ENCODE data around the gene GABBR2. TPM values are rescaled to one million over a fixed set of nuclear protein-coding genes. Genes with fewer than 3 reads are reported as not detected.

Gene GABBR2
- total RNA-seq, 4 donors from 2014 or later = 0.32 to 1.7 TPM; not detected in 2

- H3K27ac ChIP-seq = no peak overlapping the region
- TF ChIP-seq CTCF (IDR thresholded peaks at IDR 0.05) (no peak), POLR2A (IDR thresholded peaks at IDR 0.05) (no peak), POLR2AphosphoS5 (IDR thresholded peaks at IDR 0.05) (no peak), EP300 (IDR thresholded peaks at IDR 0.05) (no peak)
- DNase-seq (ENCODE audit: low spot score in 2 of 2) = no peak
- WGBS = 73% methylated on average over 4 of the region's 4 CpGs
- no peaks in the 10 kb centered on the region for H3K27me3 ChIP-seq
- no peaks in the 10 kb centered on the region for H3K9me3 ChIP-seq
- H3K4me3 ChIP-seq = no peak overlapping the region
- no peaks in the 10 kb centered on the region for H3K36me3 ChIP-seq
- H3K4me1 ChIP-seq = no peaks in the 10 kb centered on the region
Observed at GRCh38 chr9:98632839-98633238, 75.9 kb downstream of the GABBR2 start.

DNA sequence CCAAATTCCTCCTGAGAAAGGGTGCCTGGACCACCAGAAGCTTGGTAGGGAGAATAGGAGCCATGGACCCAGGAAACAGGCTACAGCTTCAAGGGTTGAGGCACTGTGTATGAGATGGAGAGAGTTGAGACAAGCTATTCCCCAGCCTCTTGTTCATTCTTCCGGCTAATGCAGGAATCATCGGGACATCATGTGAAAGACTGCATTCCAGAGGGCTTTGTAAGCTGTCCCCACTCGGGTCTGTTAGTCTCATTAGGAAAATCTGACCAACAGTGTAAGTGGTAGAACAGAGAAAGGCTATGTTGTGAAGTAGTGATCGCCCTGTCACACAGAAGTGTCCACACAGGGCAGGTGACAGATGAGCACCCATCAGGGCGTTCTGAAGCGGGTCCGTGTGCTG lies 81.4 kb downstream of the GABBR2 start:
- DNase-seq (ENCODE audit: low spot score in 2 of 2) = no peak
- 81% methylated on average over 7 of the region's 7 CpGs for WGBS
- Histone ChIP-seq H3K9me3 (no peaks in the 10 kb centered on the region), H3K4me1 (no peaks in the 10 kb centered on the region), H3K36me3 (no peaks in the 10 kb centered on the region), H3K27ac (no peak overlapping the region), H3K4me3 (no peak overlapping the region), H3K27me3 (peaks cover 11% of the 10 kb centered on the region)
- no peak for TF ChIP-seq EP300 (IDR thresholded peaks at IDR 0.05)
- no peak for TF ChIP-seq POLR2AphosphoS5 (IDR thresholded peaks at IDR 0.05)
- TF ChIP-seq CTCF (IDR thresholded peaks at IDR 0.05) = no peak
- no peak for TF ChIP-seq POLR2A (IDR thresholded peaks at IDR 0.05)

DNA sequence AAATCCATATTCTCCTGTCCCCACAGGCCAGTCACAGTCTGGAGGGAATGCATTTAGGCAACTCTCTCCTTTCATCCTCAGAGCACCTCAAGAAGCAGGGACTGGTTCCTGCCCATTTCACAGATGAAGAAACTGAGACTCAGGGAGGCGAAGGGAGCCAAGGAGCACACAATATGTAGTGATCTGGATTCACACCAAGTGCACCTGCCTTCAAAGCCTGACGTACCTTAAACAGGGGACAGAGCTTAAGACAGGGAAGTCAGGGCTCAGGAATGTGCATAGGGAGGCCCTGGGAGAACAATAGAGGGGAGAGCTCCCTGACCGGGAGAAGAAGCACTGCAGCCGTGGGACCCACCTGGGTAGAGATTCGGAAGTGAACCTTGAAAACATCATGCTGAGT lies 83.0 kb downstream of the GABBR2 start:
- H3K27me3 ChIP-seq = peaks cover 11% of the 10 kb centered on the region
- no peak for TF ChIP-seq CTCF (IDR thresholded peaks at IDR 0.05)
- TF ChIP-seq EP300 (IDR thresholded peaks at IDR 0.05) = no peak
- H3K4me1 ChIP-seq = no peaks in the 10 kb centered on the region
- no peak for DNase-seq (ENCODE audit: low spot score in 2 of 2)
- no peaks in the 10 kb centered on the region for H3K36me3 ChIP-seq
- H3K9me3 ChIP-seq = no peaks in the 10 kb centered on the region
- 47% methylated on average over 5 of the region's 5 CpGs for WGBS
- H3K27ac ChIP-seq = no peak overlapping the region
- no peak overlapping the region for H3K4me3 ChIP-seq

DNA sequence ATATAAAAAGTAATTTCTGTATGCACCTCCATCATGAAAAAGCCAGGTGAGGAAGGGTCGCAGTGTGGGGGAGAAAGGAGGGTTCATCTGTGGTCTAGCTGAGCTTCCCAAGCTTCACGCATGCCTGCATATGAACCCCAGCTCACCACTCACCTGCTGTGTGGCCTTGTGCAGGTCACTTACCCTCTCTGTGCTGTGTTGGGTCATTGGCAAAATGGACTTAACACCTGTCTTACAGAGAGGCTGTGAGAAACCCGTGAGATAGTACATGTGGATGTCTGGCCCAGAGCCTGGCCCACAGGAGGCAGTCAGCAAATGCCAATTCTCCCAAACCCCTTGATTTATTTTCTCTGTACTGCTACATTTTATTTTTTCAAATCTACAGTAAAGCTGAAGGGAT lies 88.9 kb downstream of the GABBR2 start:
- no peak for DNase-seq (ENCODE audit: low spot score in 2 of 2)
- Histone ChIP-seq H3K27ac (no peak overlapping the region), H3K4me3 (no peak overlapping the region), H3K9me3 (no peaks in the 10 kb centered on the region), H3K36me3 (no peaks in the 10 kb centered on the region), H3K27me3 (peaks cover 3% of the 10 kb centered on the region), H3K4me1 (no peaks in the 10 kb centered on the region)
- 85% methylated on average over 3 of the region's 3 CpGs for WGBS
- no peak for TF ChIP-seq EP300 (IDR thresholded peaks at IDR 0.05)

DNA sequence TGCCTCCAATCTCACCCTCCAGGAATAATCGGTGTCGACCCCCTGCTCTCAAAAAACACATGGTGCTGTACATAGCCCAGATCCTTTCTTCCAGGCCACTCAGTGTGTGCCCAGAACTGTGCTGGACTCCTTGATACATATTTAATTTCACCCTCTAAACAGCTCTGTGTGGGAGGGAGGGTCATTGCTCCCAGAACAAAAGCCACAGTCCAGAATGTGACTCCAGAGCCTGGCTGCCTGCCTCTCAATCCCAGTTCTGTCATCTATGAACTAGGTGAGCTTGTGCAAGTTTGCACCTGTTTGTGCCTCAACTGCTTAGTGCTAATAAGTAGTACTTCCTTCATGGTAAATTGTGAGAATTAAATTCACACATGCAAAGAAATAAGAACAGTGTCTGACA lies 93.1 kb downstream of the GABBR2 start:
- TF ChIP-seq CTCF (IDR thresholded peaks at IDR 0.05) (no peak), EP300 (IDR thresholded peaks at IDR 0.05) (no peak), POLR2A (IDR thresholded peaks at IDR 0.05) (no peak), POLR2AphosphoS5 (IDR thresholded peaks at IDR 0.05) (no peak)
- 62% methylated on average over 2 of the region's 2 CpGs for WGBS
- Histone ChIP-seq H3K27me3 (peaks cover 3% of the 10 kb centered on the region), H3K36me3 (no peaks in the 10 kb centered on the region), H3K9me3 (no peaks in the 10 kb centered on the region), H3K4me1 (no peaks in the 10 kb centered on the region), H3K4me3 (no peak overlapping the region), H3K27ac (no peak overlapping the region)
- DNase-seq (ENCODE audit: low spot score in 2 of 2) = no peak

DNA sequence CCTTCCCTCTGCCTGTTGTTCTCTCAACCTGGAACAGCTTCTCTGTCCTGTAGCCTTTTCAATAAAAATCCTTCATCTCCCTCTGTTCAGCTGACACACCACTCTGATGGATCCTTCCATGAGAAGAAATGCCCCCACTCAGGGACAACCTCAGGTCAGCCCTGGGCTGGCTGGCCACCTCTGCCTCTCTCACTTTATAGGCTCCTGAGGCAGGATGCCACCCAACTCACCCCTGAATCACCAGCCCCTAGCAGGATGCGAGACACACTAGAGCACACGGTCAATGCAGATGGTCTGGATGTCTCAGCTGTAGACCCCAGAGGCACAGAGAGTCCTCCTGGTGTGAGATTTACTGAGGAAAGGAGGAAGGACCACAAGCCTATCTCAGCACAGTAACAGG lies 93.8 kb downstream of the GABBR2 start:
- TF ChIP-seq POLR2A (IDR thresholded peaks at IDR 0.05) = no peak
- no peak for TF ChIP-seq POLR2AphosphoS5 (IDR thresholded peaks at IDR 0.05)
- TF ChIP-seq EP300 (IDR thresholded peaks at IDR 0.05) = no peak
- TF ChIP-seq CTCF (IDR thresholded peaks at IDR 0.05) = no peak
- H3K27me3 ChIP-seq = peaks cover 3% of the 10 kb centered on the region
- 54% methylated on average over 2 of the region's 2 CpGs for WGBS
- no peaks in the 10 kb centered on the region for H3K4me1 ChIP-seq
- no peaks in the 10 kb centered on the region for H3K36me3 ChIP-seq
- no peaks in the 10 kb centered on the region for H3K9me3 ChIP-seq
- DNase-seq (ENCODE audit: low spot score in 2 of 2) = no peak
- H3K4me3 ChIP-seq = no peak overlapping the region
- H3K27ac ChIP-seq = no peak overlapping the region

All from suprapubic skin (tissue), 4 donors.